Activated naive CD4-positive, alpha-beta T cell treated with anti-CD3 and anti-CD28 coated beads, Interleukin-2, amount 50 U/mL, for 16 hours (primary cell): ENCODE data around the gene LRP1B.

Experiments
- DNase-seq: peaks from one replicate; pipeline ENCODE4 v3.0.0-alpha.2; 2020

LRP1B gene

GRCh38 chr2:141062031-141062430, 1068.8 kb downstream of the LRP1B start:
- DNase-seq: no peak

DNA sequence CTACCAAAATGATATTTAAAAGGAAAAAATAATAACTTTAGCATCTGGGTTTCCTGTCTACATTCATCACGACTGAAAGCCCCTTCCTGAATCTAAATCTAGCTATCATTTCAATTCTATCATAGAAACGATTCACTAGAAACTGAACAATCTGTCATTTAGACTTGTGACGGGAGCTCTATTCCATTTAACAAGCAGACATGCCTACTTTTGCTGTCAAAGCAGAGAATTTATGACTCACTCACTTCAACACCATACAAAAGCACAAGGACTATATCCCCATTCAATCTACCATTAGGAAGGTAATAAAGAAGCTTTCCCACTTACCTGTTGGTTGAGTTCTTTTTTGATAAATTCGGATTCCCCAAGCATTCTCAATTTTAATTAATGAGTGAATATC, 1072.3 kb downstream of the LRP1B start:
- no peak for DNase-seq

- DNase-seq: no peak
Measured at GRCh38 chr2:141055531-141055930, 1075.3 kb downstream of the LRP1B start.

DNA sequence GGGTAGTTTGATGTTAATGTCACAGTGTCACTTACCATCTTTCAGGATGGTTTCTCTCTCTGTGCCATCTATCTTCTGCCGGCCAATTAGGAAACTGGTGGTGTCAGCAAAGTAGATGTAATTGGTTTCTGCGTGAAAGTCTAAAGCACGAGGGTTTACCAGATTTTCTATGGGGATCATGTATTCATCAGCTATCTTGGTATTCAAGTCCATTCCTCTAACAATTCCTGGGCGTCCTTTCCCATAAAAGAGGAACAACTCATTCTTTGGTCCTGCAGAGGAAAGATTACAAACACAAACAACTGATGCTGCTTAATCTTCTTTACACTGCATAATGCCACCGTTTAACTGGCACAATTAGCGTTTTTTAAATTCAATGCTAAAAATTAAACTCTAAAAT, 1081.9 kb downstream of the LRP1B start:
- DNase-seq: no peak

DNA sequence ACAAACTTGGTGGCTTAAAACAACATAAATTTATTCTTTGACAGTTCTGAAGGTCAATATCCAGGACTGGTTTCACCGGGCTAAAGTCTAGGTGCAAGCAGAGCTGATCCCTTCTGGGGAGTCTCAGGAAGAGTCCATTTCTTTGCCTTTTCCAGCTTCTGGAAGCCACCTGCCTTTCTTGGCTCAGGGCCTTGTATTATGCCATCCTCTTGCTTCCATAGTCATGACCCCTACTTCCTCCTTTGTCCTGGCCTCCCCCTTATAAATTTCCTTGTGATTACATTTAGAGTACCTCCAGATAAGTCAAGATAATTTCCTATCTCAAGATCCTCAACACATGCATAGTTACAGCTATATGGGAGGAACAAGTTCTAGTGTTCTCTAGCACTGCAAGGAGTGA, 1089.5 kb downstream of the LRP1B start:
- no peak for DNase-seq

- DNase-seq: no peak
Measured at GRCh38 chr2:141038341-141038740, 1092.5 kb downstream of the LRP1B start.

GRCh38 chr2:141037361-141037760, 1093.5 kb downstream of the LRP1B start:
- DNase-seq: no peak

DNA sequence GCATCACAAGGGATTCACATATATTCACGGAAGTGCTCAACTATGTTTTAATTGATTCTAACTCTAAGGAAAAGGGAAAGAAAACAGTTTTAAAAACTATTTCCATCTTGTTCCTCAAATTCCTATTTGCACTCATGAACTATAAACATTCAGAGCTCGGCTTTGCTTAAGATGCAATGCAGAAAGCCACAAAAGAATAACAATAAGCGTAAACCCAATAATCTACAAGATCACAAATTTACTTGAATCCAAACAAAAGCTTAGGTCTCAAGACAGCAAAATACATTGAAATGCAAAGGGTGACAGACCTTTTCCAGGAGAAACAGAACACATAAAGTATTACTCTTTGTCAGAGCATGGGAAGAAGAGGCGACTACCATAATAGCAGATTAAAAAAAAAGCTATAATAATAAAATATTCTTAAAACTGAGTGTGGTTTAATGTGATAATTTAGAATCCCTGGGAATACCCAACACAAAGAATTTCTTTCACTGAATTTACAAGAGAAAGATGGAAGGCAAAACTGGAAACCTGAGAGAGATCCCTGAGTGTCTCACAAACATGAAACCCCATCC, 1094.9 kb downstream of the LRP1B start:
- no peak for DNase-seq

DNA sequence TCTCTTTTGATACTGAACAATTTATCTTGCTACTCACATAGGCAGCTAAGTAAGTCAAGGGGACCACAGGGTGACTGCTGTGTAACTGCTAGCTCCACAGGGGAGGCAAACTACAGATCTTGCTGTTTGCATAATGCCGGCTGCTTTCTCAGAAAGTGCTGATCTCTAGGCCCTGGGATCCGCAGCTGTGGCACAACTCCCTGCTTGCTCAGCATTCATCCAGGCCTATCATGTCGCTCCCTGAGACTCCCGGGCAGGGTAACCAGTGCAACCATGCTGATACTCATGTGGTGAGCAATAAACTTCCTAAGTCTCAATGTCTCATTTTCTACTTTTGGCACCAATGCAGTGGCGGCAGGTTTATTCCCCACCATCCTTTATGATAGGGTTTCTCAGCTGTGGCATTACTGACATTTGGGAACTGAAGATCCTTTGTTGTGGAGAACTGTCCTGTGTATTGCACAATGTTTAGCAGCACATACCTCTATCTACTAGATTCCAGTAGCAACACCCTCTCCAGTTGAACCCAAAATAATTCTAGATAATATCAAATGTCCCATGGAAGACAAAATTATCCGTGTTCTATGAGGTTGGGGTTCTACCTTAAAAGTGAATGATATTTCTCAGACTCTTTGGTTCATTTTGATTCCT, 1101.3 kb downstream of the LRP1B start:
- DNase-seq: no peak

GRCh38 chr2:141027221-141027620, 1103.6 kb downstream of the LRP1B start:
- DNase-seq: no peak

- no peak for DNase-seq
Measured at GRCh38 chr2:141021611-141022010, 1109.2 kb downstream of the LRP1B start.

- no peak for DNase-seq
Measured at GRCh38 chr2:141021109-141021508, 1109.7 kb downstream of the LRP1B start.

GRCh38 chr2:141020346-141020745, 1110.5 kb downstream of the LRP1B start:
- DNase-seq: no peak

DNA sequence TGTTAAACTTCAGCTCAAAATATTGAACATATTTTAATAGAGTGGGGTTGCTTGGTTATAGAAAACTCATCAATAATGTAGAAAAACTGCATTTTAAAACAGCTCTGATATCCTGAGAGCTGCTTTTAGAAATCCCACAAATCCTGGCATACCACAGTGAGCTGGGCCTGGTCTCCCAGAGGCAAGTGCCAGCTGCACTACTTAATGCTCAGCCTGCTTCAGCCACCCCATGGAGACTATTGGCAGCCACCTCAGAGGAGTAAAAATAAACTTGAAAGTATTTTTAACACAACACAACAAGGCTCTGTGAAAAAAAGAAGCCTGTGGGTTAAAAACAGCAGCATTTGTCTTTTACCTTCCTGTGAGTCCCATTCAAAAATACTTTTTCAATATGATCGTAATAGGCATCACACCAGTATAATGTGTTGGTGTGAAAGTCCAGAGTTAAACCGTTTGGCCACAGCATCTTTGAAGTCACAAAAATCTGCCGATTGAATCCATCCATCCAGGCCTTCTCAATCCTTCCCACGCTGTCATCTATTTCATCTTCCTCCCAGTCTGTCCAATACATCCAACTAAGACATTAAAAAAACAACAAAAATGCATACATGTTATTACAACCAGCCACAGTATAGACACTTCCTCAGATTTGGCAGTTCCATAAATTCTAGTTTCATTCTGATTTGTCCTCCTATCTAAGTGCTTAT, 1115.3 kb downstream of the LRP1B start:
- no peak for DNase-seq

- no peak for DNase-seq
Measured at GRCh38 chr2:141003967-141004657, 1126.7 kb downstream of the LRP1B start.

- DNase-seq: no peak
Measured at GRCh38 chr2:141001750-141002149, 1129.1 kb downstream of the LRP1B start.

GRCh38 chr2:140998577-140998976, 1132.2 kb downstream of the LRP1B start:
- DNase-seq: no peak

GRCh38 chr2:140998017-140998416, 1132.8 kb downstream of the LRP1B start:
- DNase-seq: no peak

- DNase-seq: no peak
Measured at GRCh38 chr2:140994856-140995255, 1136.0 kb downstream of the LRP1B start.

DNA sequence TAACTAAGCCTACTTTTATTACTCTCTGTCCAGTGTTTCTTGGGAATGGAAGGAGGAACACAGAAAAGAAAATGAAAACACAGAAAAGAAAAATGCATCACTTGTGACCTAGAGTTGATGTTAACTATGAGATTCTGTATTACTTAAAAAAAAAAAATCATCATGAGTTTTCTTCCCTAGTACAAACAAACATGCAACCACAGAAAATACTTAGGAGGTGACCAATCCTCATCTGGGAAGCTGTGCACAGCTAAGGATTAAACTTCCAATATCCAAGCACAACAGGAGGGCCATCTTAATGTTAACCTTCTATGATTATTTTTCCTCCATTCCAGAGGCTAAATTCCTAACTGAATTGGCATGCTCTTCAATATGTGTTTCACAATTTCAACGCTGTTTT, 1140.4 kb downstream of the LRP1B start:
- no peak for DNase-seq

- DNase-seq: no peak
Measured at GRCh38 chr2:140988597-140988996, 1142.2 kb downstream of the LRP1B start.

DNA sequence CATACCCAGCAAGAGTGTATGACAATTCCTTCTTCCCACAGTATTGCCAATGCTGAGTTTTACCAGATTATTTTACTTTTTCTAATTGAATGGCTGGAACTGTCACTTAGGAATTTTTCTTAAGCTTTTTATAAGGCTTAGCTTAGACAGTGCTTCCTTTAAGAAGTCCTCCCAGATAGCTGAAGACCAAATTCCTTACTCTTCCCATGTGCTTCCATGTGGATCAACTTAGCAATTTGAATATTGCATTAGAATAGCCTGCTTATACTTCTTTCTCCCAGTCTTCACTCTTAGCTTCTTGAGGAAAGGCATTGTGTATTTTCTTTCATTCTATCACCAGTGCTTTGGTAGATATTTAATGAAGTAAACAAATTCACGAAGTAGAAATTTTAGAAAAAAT, 1144.4 kb downstream of the LRP1B start:
- DNase-seq: no peak

- DNase-seq: no peak
Measured at GRCh38 chr2:140975237-140975636, 1155.6 kb downstream of the LRP1B start.

DNA sequence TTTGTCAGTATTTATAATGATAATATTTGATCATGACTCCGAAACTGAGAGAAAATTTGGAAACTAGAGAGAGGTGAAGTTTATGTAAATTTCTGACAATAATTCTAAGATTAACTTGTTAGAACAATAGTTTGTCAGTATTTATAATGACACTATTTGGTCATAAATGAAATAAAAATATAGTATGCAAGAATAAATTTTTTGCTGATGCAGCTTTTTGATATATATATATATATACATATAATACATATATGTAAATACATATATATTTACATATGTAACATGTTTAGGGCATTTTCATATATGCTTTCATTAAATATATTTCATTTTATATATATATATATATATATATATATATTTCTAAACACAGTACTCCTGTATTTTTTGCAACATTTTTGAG, 1158.1 kb downstream of the LRP1B start:
- no peak for DNase-seq
